ENCODE results near the gene EBLN1. TPM values are rescaled to one million over a fixed set of nuclear protein-coding genes. Genes with fewer than 3 reads are reported as not detected.

The EBLN1 gene
- total and polyA plus RNA-seq, 2 of the 8 experiments (the other 6 are each of a cell fraction or from before 2014, with no cell fraction given) = not detected

- TF ChIP-seq SP4 (IDR thresholded peaks at IDR 0.05; ENCODE audit: low read length) (no peak), CEBPB (IDR thresholded peaks at IDR 0.05; ENCODE audit: low read depth, low read length) (no peak)
Measured at GRCh38 chr10:22170582-22170981, 47.2 kb downstream of the EBLN1 start (continued).

All from H1 (cell line).